GM21381 (cell line): ENCODE data around the gene H3-3A.

Experiments
- ATAC-seq: cut with Tn5 transposase; IDR thresholded peaks from one replicate; pipeline ENCODE4 v1.9.1; 2021; ENCODE audit warnings: mild to moderate bottlenecking, moderate library complexity; ENCODE audit not compliant: unreplicated experiment

Gene H3-3A

GRCh38 chr1:226062558-226063223 is at the start of gene H3-3A:
Gene H3-3A (plus strand): TSS chr1:226062716. CDS start chr1:226064352, 1,636 bp downstream.
- peak; percentile 70 for ATAC-seq

- no peak for ATAC-seq
Measured at GRCh38 chr1:226017070-226017469, 45.4 kb upstream of the H3-3A start.

GRCh38 chr1:226019572-226019971 is 42.9 kb upstream of the H3-3A start:
- ATAC-seq, result no peak

GRCh38 chr1:226021401-226021800 is 41.1 kb upstream of the H3-3A start:
- ATAC-seq, result no peak

DNA sequence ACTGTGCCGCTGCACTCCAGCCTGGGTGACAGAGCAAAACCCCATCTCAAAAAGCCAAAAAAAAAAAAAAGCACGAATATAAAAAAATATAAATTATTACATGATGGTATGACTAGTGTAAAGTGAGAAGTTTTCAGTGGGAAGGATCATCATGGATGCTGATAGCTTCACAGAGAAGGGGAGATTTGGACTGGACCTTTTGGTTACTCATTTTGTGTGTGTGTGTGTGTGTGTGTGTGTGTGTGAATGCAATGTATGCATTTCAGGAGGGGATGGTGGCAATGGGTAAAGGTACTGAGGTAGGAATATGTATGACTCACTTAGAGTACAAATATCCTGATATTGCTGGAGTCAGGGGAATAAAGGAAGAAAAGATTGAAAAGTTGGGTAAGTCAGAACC is 40.7 kb upstream of the H3-3A start:
- no peak for ATAC-seq

GRCh38 chr1:226023735-226024134 is 38.8 kb upstream of the H3-3A start:
- no peak for ATAC-seq

GRCh38 chr1:226026833-226027232 is 35.7 kb upstream of the H3-3A start:
- ATAC-seq, result no peak

DNA sequence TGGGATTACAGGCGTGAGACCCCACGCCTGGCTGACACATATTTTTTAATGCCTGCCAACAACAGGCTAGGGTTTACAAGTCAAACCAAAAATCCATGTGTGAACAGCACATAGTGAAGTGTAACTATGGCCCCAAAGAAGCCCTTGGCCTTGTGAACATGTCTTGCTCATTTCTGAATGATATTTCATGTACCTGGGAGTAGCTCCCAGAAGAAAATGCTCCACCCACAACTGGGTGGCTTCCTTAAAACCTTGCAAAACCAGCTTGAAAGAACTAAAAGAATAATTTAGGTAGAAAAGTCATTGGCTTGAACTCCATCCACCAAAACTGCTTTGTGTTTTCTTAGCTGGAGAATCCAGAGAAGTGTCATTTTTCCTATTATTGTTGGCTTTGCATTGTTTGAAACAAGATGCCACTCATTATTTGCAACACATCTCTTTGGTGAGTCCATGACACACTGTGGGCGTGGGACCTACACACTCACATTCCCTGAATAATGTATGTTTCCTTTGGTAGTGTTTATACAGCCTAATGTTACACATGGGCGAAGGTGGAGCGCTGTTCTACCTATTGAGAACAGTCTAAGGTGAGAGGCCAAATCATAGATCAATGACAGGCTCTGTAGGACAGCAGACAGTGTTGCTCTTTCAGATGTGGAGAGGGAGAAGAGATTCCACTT is 34.8 kb upstream of the H3-3A start:
- no peak for ATAC-seq

GRCh38 chr1:226029093-226029496 is 33.4 kb upstream of the H3-3A start:
- ATAC-seq, result peak; percentile 85

- no peak for ATAC-seq
Measured at GRCh38 chr1:226029568-226030225, 32.8 kb upstream of the H3-3A start.

GRCh38 chr1:226033582-226033981 is 28.9 kb upstream of the H3-3A start:
- no peak for ATAC-seq

- ATAC-seq, result no peak
Measured at GRCh38 chr1:226033991-226034390, 28.5 kb upstream of the H3-3A start.

DNA sequence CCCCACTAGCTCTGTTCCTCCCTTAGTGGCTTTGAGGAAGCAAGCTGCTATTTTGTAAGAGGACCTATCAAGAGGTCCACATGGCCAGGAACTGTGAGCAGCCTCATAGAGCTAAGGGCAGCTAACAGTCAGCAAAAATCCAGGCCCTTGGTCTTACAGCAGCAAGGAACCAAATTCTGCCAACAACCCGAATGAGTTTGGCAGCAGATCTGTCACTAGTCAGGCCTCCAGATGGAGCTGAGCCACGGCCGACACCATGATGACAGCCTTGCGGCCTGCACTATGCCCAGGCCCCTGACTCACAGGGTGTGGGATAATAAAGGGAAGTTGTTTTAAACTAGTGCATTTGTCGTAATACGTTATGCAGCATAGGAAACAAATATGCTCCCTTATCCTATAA is 28.0 kb upstream of the H3-3A start:
- no peak for ATAC-seq

DNA sequence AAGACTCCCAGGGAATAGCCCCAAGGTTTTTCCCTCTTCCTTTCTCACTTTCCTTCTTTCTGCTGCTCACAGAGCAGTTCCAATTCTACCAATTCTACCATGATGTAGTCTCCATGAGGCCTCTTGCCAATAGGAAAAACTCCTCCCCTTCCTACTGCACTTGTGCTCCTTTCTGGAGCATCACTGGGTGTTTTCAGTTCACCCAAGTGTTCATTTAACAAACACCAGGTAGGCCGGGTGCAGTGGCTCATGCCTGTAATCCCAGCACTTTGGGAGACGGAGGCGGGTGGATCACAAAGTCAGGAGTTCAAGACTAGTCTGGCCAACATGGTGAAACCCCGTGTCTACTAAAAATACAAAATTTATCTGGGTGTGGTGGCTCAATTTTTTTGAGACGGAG is 26.6 kb upstream of the H3-3A start:
- ATAC-seq, result no peak

GRCh38 chr1:226038661-226039060 is 23.9 kb upstream of the H3-3A start:
- no peak for ATAC-seq

- ATAC-seq, result no peak
Measured at GRCh38 chr1:226041419-226041818, 21.1 kb upstream of the H3-3A start.

- ATAC-seq, result no peak
Measured at GRCh38 chr1:226044514-226045101, 17.9 kb upstream of the H3-3A start.

- no peak for ATAC-seq
Measured at GRCh38 chr1:226046240-226046639, 16.3 kb upstream of the H3-3A start.

GRCh38 chr1:226047495-226047894 is 15.0 kb upstream of the H3-3A start:
- no peak for ATAC-seq

DNA sequence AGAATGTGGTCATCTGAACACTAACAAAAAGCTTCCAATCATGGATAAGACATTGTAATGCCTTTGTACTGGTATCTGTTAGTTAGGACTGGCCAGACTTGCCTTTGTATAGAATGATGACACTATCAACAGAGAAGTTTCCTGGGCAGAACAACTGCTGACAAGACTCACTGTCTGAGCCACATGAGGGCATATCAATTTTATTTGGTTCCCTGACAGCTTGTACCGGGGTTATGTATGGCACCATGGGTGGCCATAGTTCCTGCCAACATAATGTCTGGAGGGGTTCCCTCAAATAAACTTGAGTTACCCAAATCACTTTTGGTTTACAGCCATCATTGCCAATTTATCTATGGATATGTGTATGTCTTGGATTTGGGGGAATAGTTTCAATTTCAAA is 13.6 kb upstream of the H3-3A start:
- ATAC-seq, result no peak

GRCh38 chr1:226050133-226050532 is 12.4 kb upstream of the H3-3A start:
- no peak for ATAC-seq

DNA sequence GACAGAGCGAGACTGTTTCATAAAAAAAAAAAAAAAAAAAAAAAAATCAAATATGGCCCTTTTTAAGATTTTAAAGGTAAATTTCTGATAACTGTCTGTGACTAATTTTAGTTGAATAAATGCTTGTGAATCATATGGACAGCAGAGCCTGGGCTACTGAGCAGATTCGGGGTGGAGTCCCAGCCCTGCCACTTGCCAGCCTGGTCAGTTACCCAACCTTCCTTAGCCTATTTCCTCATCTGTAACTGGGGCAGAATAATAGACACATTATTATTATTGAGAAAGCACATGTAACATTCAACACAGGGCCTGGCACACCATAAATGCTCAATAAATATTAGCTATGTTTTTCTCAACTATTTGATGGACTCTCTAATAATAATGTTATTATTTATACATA is 11.2 kb upstream of the H3-3A start:
- ATAC-seq, result no peak
